HepG2 (cell line): ENCODE results near the gene EMC9. TPM values are rescaled to one million over a fixed set of nuclear protein-coding genes. Genes with fewer than 3 reads are reported as not detected.

Experiments used
- ARHGAP35 ChIP-seq: sonication (generic); formaldehyde crosslinking; IDR thresholded peaks from 2 replicates; pipeline ENCODE4 v1.9.0; 2022; ENCODE audit warnings: mild to moderate bottlenecking, inconsistent platforms, moderate library complexity, missing genetic modification reagents, borderline replicate concordance
- CAMTA2 ChIP-seq: sonication (generic); formaldehyde crosslinking; IDR thresholded peaks from 2 replicates; pipeline ENCODE4 v1.4.0; 2020; ENCODE audit warnings: mild to moderate bottlenecking, missing genetic modification reagents, borderline replicate concordance
- GABPB1 ChIP-seq: IDR thresholded peaks from 2 replicates; pipeline ENCODE4 v1.6.1; 2016; ENCODE audit warnings: mild to moderate bottlenecking, missing genetic modification reagents, moderate library complexity, missing compliant biosample characterization
- GATA4 ChIP-seq: sonication (generic); IDR thresholded peaks from 2 replicates; pipeline ENCODE4 v1.6.1; 2016; ENCODE audit warnings: antibody characterized with exemption, low read depth, borderline replicate concordance
- GFI1 ChIP-seq: sonication (generic); formaldehyde crosslinking; IDR thresholded peaks from 2 replicates; pipeline ENCODE4 v1.5.0; 2020; ENCODE audit warnings: missing genetic modification reagents, mild to moderate bottlenecking, borderline replicate concordance
- GRHL1 ChIP-seq: sonication (generic); formaldehyde crosslinking; conservative IDR thresholded peaks from 2 replicates; pipeline ENCODE4 v1.8.0; 2022; ENCODE audit warnings: missing genetic modification reagents
- HNF1B ChIP-seq: sonication (generic); formaldehyde crosslinking; IDR thresholded peaks from 2 replicates; pipeline ENCODE4 v1.5.1; 2020; ENCODE audit warnings: mild to moderate bottlenecking, moderate library complexity, missing genetic modification reagents
- HNRNPUL1 ChIP-seq: fragments of 200-400 bp; formaldehyde crosslinking; IDR thresholded peaks from 2 replicates; pipeline ENCODE4 v1.6.1; 2017; ENCODE audit warnings: low read depth, mild to moderate bottlenecking, low read length, moderate library complexity
- ONECUT2 ChIP-seq: sonication (generic); formaldehyde crosslinking; IDR thresholded peaks from 2 replicates; pipeline ENCODE4 v1.4.0; 2020; ENCODE audit warnings: missing genetic modification reagents
- RERE ChIP-seq: IDR thresholded peaks from 2 replicates; pipeline ENCODE4 v1.6.1; 2016; ENCODE audit warnings: low read depth, missing genetic modification reagents, missing compliant biosample characterization
- RORA ChIP-seq: sonication (generic); formaldehyde crosslinking; IDR thresholded peaks from 2 replicates; pipeline ENCODE4 v1.5.0; 2020; ENCODE audit warnings: mild to moderate bottlenecking, missing genetic modification reagents, moderate library complexity
- SAP130 ChIP-seq: IDR thresholded peaks from 2 replicates; pipeline ENCODE4 v1.6.1; 2016; ENCODE audit warnings: low read depth
- SP2 ChIP-seq: sonication (generic); formaldehyde crosslinking; IDR thresholded peaks from 2 replicates; pipeline ENCODE4 v1.5.1; 2020; ENCODE audit warnings: mild to moderate bottlenecking, missing genetic modification reagents
- YY1 ChIP-seq: IDR thresholded peaks from 2 replicates; pipeline ENCODE4 v1.6.1; 2011; ENCODE audit warnings: low read length, low read depth, moderate library complexity, mild to moderate bottlenecking; ENCODE audit not compliant: insufficient read depth, insufficient replicate concordance
- ZGPAT ChIP-seq: IDR thresholded peaks from 2 replicates; pipeline ENCODE4 v1.6.1; 2016; ENCODE audit warnings: mild to moderate bottlenecking
- ZIK1 ChIP-seq: sonication (generic); formaldehyde crosslinking; IDR thresholded peaks from 2 replicates; pipeline ENCODE4 v1.5.0; 2020; ENCODE audit warnings: mild to moderate bottlenecking, low read depth, missing genetic modification reagents, borderline replicate concordance
- ZNF251 ChIP-seq: sonication (generic); formaldehyde crosslinking; IDR thresholded peaks from 2 replicates; pipeline ENCODE4 v1.9.0; 2021; ENCODE audit warnings: mild to moderate bottlenecking, missing genetic modification reagents
- ZNF713 ChIP-seq: sonication (generic); formaldehyde crosslinking; IDR thresholded peaks from 2 replicates; pipeline ENCODE4 v1.4.0; 2020; ENCODE audit warnings: mild to moderate bottlenecking, missing genetic modification reagents
- ZNF749 ChIP-seq: sonication (generic); formaldehyde crosslinking; IDR thresholded peaks from 2 replicates; pipeline ENCODE4 v1.8.0; 2022; ENCODE audit warnings: mild to moderate bottlenecking, missing genetic modification reagents, moderate library complexity, borderline replicate concordance
- polyA plus RNA-seq, 8 experiments: library from polyadenylated mRNA; depleted of rRNA in 3 of 8; stranded (reverse) in 7 of 8; unstranded in 1 of 8; fragments of >200 nt; fragmentation: Illumina TruSeq in 4 of 8; extraction: Trizol in 4 of 8; gene quantifications; 2 replicates each; pipeline versions ENCODE4 v1.2.1 to v1.2.3, GENCODE V29; 2011 to 2016; ENCODE audit warnings: low read depth in 4 of 8, missing spikeins in 1 of 8, mixed read lengths in 1 of 8; ENCODE audit not compliant: insufficient read depth in 1 of 8
- total RNA-seq, 5 experiments: library from RNA; depleted of rRNA; stranded (reverse); fragments of >200 nt; fragmentation: Illumina TruSeq; extraction: Trizol; gene quantifications; 2 replicates each; pipeline ENCODE4 v1.2.3, GENCODE V29; 2016; ENCODE audit warnings: low read depth in 1 of 5

The EMC9 gene
- total and polyA plus RNA-seq, 2 of the 13 experiments (the other 11 are each of a cell fraction or from before 2014, with no cell fraction given): 60.5 to 78.7 TPM

- no peak for TF ChIP-seq YY1
- TF ChIP-seq HNRNPUL1: no peak
- no peak for TF ChIP-seq HNF1B (CRISPR knock-in tag)
- no peak for TF ChIP-seq RORA (CRISPR knock-in tag)
- no peak for TF ChIP-seq ZGPAT (CRISPR knock-in tag)
- no peak for TF ChIP-seq SAP130 (CRISPR knock-in tag)
- no peak for TF ChIP-seq GATA4
- no peak for TF ChIP-seq ZIK1
- no peak for TF ChIP-seq SP2 (CRISPR knock-in tag)
- no peak for TF ChIP-seq CAMTA2
- no peak for TF ChIP-seq ZNF251 (CRISPR knock-in tag)
- TF ChIP-seq RERE (CRISPR knock-in tag): no peak
- no peak for TF ChIP-seq GFI1
- TF ChIP-seq GRHL1: no peak
- TF ChIP-seq ARHGAP35 (CRISPR knock-in tag): no peak
- no peak for TF ChIP-seq ZNF713 (CRISPR knock-in tag)
- no peak for TF ChIP-seq ONECUT2 (CRISPR knock-in tag)
- no peak for TF ChIP-seq GABPB1 (CRISPR knock-in tag)
- no peak for TF ChIP-seq ZNF749 (CRISPR knock-in tag)
Measured at GRCh38 chr14:24092505-24093206, 48.7 kb downstream of the EMC9 start (continued).
